Measurements from ENCODE around the gene KRTAP10-8. TPM values are rescaled to one million over a fixed set of nuclear protein-coding genes. Genes with fewer than 3 reads are reported as not detected.
"Not testable (repeated sequence)": the region's sequence is repeated elsewhere in the genome, so short reads cannot be mapped to it uniquely, and the experiment has no call there.

The KRTAP10-8 gene
- total RNA-seq, 1 donor from 2014 or later, result not detected

DNA sequence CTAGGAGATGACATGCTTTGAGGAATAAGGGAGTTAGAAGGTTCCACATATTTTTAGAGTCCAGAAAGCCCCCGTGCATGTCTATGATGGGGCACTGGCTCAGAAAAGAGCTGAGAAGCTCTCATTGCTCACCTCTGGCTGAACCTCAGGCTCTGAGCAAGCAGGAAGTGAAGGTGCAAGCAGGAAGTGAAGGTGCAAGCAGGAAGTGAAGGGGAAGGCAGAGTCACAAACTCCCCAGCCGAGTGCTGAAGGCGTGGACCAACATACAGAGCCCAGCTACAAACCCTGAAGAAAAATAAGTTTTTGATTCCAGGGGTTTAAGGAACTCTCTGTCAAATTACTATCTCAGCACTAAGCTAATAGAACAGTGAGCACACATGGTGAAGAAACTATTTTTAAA is 7.0 kb downstream of the KRTAP10-8 start:
- no peak for DNase-seq
- peaks cover 9% of the 10 kb centered on the region for H3K9me3 ChIP-seq
- H3K4me1 ChIP-seq, result no peaks in the 10 kb centered on the region
- peak overlapping the region; percentile 39 for H3K27ac ChIP-seq
- H3K4me3 ChIP-seq, result no peak overlapping the region
- intact Hi-C loops (cut with DNase I), result no loop called here
- peak; percentile 44 for ATAC-seq
- H3K36me3 ChIP-seq, result no peaks in the 10 kb centered on the region
- H3K27me3 ChIP-seq, result no peaks in the 10 kb centered on the region
- TF ChIP-seq, protein P1, sequence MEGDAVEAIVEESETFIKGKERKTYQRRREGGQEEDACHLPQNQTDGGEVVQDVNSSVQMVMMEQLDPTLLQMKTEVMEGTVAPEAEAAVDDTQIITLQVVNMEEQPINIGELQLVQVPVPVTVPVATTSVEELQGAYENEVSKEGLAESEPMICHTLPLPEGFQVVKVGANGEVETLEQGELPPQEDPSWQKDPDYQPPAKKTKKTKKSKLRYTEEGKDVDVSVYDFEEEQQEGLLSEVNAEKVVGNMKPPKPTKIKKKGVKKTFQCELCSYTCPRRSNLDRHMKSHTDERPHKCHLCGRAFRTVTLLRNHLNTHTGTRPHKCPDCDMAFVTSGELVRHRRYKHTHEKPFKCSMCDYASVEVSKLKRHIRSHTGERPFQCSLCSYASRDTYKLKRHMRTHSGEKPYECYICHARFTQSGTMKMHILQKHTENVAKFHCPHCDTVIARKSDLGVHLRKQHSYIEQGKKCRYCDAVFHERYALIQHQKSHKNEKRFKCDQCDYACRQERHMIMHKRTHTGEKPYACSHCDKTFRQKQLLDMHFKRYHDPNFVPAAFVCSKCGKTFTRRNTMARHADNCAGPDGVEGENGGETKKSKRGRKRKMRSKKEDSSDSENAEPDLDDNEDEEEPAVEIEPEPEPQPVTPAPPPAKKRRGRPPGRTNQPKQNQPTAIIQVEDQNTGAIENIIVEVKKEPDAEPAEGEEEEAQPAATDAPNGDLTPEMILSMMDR (IDR thresholded peaks at IDR 0.05), result no peak

DNA sequence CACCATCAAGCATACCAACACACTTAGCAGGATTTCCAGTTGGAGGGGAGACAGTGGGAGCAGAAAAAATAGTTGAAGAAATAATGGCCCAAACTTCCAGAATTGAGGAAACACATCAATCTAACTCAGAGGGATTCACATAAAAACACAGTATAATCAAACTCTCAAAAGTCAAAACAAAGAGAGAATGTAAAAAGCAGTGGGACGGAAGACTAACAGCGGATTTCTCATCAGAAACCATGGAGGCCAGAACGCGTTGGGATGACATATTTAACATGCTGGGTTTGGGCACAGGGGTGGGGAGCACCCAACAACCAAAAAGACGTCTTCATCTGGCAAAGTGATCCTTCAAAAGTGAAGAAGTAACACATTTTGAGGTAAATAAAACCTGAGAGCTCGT is 8.0 kb downstream of the KRTAP10-8 start:
- no peak for DNase-seq
- TF ChIP-seq, protein P1 (IDR thresholded peaks at IDR 0.05), result no peak
- no peak overlapping the region for H3K4me3 ChIP-seq
- H3K9me3 ChIP-seq, result peaks cover 12% of the 10 kb centered on the region
- intact Hi-C loops (cut with DNase I), result no loop called here
- no peak overlapping the region for H3K27ac ChIP-seq
- H3K27me3 ChIP-seq, result no peaks in the 10 kb centered on the region
- ATAC-seq, result no peak
- H3K36me3 ChIP-seq, result no peaks in the 10 kb centered on the region
- no peaks in the 10 kb centered on the region for H3K4me1 ChIP-seq

DNA sequence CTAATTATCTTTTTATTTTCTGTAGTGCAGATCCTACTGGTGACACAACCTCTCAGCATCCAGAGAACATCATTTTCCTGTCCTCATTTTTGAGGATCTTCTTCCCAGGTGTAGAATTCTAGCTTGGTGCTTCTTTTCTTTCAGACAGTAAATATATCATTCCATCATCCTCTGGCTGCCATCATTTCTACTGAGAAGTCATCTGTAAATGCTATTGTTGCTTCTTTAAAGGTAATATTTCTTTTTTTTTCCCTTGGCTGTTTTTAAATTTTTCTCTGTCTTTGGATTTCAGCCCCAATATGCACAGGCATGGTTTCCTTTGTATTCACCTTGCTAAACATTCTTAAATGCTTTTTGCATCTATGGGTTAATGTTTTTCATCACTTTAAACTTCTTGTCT is 11.7 kb downstream of the KRTAP10-8 start:
- DNase-seq, result no peak
- H3K27ac ChIP-seq, result no peak overlapping the region
- H3K36me3 ChIP-seq, result no peaks in the 10 kb centered on the region
- ATAC-seq, result no peak
- H3K27me3 ChIP-seq, result no peaks in the 10 kb centered on the region
- TF ChIP-seq, protein P1 (IDR thresholded peaks at IDR 0.05), result no peak
- intact Hi-C loops (cut with DNase I), result no loop called here
- H3K4me3 ChIP-seq, result no peak overlapping the region
- H3K4me1 ChIP-seq, result no peaks in the 10 kb centered on the region
- H3K9me3 ChIP-seq, result peaks cover 12% of the 10 kb centered on the region

DNA sequence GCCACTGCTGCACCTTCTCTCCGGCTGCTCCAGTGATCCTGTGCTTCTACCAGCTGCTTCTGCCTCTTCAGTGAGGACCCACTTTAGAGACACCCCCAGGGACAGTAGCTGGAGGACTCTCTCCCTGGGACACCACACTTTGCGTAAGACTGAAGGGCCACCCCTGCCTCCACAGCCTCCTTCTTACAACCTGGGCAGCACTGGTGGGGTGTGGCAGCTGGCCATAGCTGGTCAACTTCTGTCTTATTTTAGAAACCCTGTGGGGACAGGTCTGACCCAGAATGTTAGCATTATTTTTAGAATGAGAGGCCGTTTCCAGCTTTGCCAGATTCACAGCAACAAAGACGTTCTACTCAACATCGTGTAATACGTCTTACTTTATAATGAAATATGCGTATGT is 13.9 kb downstream of the KRTAP10-8 start:
- intact Hi-C loops (cut with DNase I), result no loop called here
- no peak for DNase-seq
- no peak overlapping the region for H3K27ac ChIP-seq
- no peak for ATAC-seq
- H3K36me3 ChIP-seq, result no peaks in the 10 kb centered on the region
- no peaks in the 10 kb centered on the region for H3K27me3 ChIP-seq
- peaks cover 12% of the 10 kb centered on the region for H3K9me3 ChIP-seq
- TF ChIP-seq, protein P1 (IDR thresholded peaks at IDR 0.05), result no peak
- no peak overlapping the region for H3K4me3 ChIP-seq
- no peaks in the 10 kb centered on the region for H3K4me1 ChIP-seq

DNA sequence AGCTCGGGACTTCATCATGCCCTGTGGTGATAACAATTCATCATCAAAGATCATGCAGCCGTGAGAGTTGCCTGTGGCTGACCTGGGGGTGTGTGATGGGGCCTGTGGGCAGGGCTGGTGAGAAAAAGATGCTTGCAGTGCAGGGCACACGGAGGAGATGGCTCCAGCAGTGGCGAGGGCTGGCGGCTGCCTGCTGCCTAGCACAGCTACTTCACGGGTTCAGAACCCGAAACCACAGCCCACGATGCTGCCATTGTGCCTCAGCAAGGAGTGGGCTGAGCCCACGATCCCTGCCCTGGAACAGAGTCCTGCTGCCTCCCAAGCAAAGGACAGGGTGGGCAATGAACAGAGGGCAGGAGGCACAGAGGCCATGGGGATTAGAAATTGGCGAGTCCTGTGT is 14.4 kb downstream of the KRTAP10-8 start:
- Histone ChIP-seq H3K4me1 (no peaks in the 10 kb centered on the region), H3K9me3 (peaks cover 17% of the 10 kb centered on the region), H3K27me3 (no peaks in the 10 kb centered on the region), H3K4me3 (no peak overlapping the region), H3K27ac (no peak overlapping the region), H3K36me3 (no peaks in the 10 kb centered on the region)
- ATAC-seq (no peak), DNase-seq (no peak)
- intact Hi-C loops (cut with DNase I), result no loop called here
- TF ChIP-seq, protein P1 (IDR thresholded peaks at IDR 0.05), result no peak

DNA sequence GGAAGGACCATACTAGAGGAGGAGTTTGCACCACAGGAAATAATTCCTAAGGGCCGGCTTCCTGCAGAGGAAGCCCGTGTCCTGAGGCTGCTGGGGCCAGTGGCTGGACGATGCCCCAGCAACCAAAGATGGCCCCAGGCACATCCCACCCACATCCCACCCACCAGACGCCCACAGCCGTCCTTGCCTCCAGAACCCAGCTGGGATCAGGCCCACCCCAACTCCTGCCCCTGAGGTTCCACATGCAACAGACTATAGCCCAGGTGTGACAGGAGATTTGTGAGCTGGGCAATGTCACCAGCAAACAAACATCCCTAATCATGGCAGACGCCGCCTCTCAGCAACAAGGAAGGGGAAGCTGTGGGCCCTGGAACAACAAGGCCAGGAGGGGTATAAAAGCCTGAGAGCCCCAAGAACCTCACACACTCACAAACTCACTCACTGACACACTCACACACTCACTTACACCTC is 14.8 kb downstream of the KRTAP10-8 start, which contains the start of gene KRTAP10-9:
Gene KRTAP10-9, plus strand, starts transcription at position 421 of the 471 bp plus-strand sequence. CDS start 79 bp downstream, outside the sequence.
- H3K36me3 ChIP-seq, result no peaks in the 10 kb centered on the region
- no peak for DNase-seq
- H3K4me1 ChIP-seq, result no peaks in the 10 kb centered on the region
- no peak within 1 kb of the TSS for H3K27ac ChIP-seq
- peaks cover 20% of the 10 kb centered on the region for H3K9me3 ChIP-seq
- no peak for ATAC-seq
- intact Hi-C loops (cut with DNase I), result no loop called here
- TF ChIP-seq, protein P1 (IDR thresholded peaks at IDR 0.05), result no peak
- no peaks in the 10 kb centered on the region for H3K27me3 ChIP-seq
- no peak within 1 kb of the TSS for H3K4me3 ChIP-seq

DNA sequence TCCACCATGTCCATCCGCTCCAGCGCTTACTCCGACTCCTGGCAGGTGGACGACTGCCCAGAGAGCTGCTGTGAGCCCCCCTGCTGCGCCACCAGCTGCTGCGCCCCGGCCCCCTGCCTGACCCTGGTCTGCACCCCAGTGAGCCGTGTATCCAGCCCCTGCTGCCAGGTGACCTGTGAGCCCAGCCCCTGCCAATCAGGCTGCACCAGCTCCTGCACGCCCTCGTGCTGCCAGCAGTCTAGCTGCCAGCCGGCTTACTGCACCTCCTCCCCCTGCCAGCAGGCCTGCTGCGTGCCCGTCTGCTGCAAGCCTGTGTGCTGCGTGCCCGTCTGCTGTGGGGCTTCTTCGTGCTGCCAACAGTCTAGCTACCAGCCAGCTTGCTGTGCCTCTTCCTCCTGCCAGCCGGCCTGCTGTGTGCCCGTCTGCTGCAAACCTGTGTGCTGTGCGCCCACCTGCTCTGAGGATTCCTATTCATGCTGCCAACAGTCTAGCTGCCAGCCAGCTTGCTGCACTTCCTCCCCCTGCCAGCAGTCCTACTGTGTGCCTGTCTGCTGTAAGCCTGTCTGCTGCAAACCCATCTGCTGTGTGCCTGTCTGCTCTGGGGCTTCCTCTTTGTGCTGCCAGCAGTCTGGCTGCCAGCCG is 15.4 kb downstream of the KRTAP10-8 start:
- H3K27ac ChIP-seq; H3K4me3 ChIP-seq; H3K36me3 ChIP-seq; ATAC-seq; intact Hi-C loops (cut with DNase I); DNase-seq; H3K4me1 ChIP-seq; H3K27me3 ChIP-seq: not testable (repeated sequence)
- peaks cover 20% of the 10 kb centered on the region for H3K9me3 ChIP-seq

DNA sequence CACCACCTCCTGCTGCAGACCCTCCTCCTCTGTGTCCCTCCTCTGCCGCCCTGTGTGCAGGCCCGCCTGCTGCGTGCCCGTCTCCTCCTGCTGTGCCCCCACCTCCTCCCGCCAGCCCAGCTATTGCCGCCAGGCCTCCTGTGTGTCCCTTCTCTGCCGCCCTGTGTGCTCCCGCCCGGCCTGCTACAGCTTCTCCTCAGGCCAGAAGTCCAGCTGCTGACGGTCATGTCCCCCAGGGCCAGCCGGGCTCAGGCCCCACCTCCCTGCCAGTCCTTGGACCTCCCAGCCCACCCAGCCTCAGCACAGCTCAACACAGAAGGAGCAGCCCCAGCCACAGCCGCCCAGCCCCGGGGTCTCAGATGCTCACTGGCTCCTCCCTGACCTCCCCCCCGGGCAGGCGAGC is 16.0 kb downstream of the KRTAP10-8 start:
- H3K4me3 ChIP-seq; H3K27me3 ChIP-seq; H3K4me1 ChIP-seq; ATAC-seq; intact Hi-C loops (cut with DNase I); H3K36me3 ChIP-seq; H3K27ac ChIP-seq: not testable (repeated sequence)
- peaks cover 18% of the 10 kb centered on the region for H3K9me3 ChIP-seq
- peak; percentile 52 for DNase-seq

Measured in upper lobe of right lung (tissue), 1 donor.